Measurements from ENCODE around the gene CLIC4. TPM values are rescaled to one million over a fixed set of nuclear protein-coding genes. Genes with fewer than 3 reads are reported as not detected.

Gene CLIC4
- total and polyA plus RNA-seq, 2 of the 8 experiments (the other 6 are each of a cell fraction or from before 2014, with no cell fraction given), result 77.5 to 293 TPM

DNA sequence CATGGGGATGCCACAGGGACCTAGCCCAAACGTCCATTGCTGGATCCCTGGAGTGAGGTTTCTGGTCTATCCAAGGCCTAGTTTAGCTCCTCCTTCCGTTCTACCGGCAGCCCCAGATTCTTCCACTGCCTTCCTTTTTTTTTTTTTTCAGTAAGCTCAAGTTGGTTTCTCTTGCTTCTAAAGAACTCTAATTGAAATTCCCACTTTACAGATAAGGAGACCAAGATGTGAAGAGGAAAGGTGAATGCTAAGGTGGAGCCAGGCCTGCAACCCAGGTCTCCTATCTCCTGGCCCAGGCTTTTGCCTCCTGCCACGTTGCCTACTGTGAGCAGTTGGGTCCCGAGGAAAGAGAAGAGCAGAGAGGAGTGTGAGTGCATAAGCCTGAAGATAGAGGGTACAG lies 31.5 kb upstream of the CLIC4 start:
- no peak overlapping the region for H4K5ac ChIP-seq (ENCODE audit: insufficient read length, low read depth, low read length)
- H2BK5ac ChIP-seq (ENCODE audit: low read depth, low read length), result no peak overlapping the region
- H4K91ac ChIP-seq (replicated peaks; ENCODE audit: insufficient read length, low read length), result no peak overlapping the region
- CTCF ChIA-PET (ENCODE audit: partially characterized antibody), result interaction anchor here (0.6 to 1.5 kb wide), 5 partner anchors 11 to 222 kb away, joined by 3 to 9 read pairs (median 5); no protein-coding TSS in a partner anchor
- no peaks in the 10 kb centered on the region for H3K36me3 ChIP-seq (ENCODE audit: control insufficient read depth in 2 of 4, insufficient read depth in 4 of 4, low read length in 3 of 4)
- DNase-seq (ENCODE audit: low read depth in 1 of 2, low spot score in 2 of 2) (no peak), FAIRE-seq (no peak)
- no peak overlapping the region for H2AFZ ChIP-seq (ENCODE audit: low read length)
- H2BK12ac ChIP-seq (ENCODE audit: low read depth, low read length), result no peak overlapping the region
- H3K79me1 ChIP-seq (ENCODE audit: low read depth, low read length), result no peaks in the 10 kb centered on the region
- H2BK20ac ChIP-seq (ENCODE audit: low read length), result no peak overlapping the region
- no peak overlapping the region for H2AK5ac ChIP-seq (ENCODE audit: low read depth, low read length)
- H4K8ac ChIP-seq (ENCODE audit: extremely low read depth, insufficient read depth, low read length), result no peak overlapping the region
- H3K56ac ChIP-seq (replicated peaks; ENCODE audit: insufficient read length, low read depth, low read length), result no peak overlapping the region
- no peaks in the 10 kb centered on the region for H4K20me1 ChIP-seq (replicated peaks in 1 of 2; ENCODE audit: control insufficient read depth in 1 of 2, insufficient read depth in 2 of 2, low read length in 2 of 2)
- POLR2A ChIA-PET (ENCODE audit: partially characterized antibody), result interaction anchor here (0.6 kb wide), 3 partner anchors 8 to 51 kb away, joined by 3 to 4 read pairs (median 3); no protein-coding TSS in a partner anchor
- H3K4me1 ChIP-seq (replicated peaks in 1 of 4; ENCODE audit: control insufficient read depth in 3 of 4, insufficient read depth in 4 of 4, low read length in 3 of 4), result no peaks in the 10 kb centered on the region
- H3K9me3 ChIP-seq (ENCODE audit: insufficient read depth in 2 of 2, low read depth in 1 of 2, low read length in 1 of 2), result no peaks in the 10 kb centered on the region
- no peaks in the 10 kb centered on the region for H3K27me3 ChIP-seq (replicated peaks in 1 of 4; ENCODE audit: control insufficient read depth in 3 of 4, extremely low read depth in 1 of 4, insufficient read depth in 3 of 4, low read length in 3 of 4)
- no peak overlapping the region for H2BK120ac ChIP-seq (replicated peaks; ENCODE audit: low read depth, low read length)
- H3K4me3 ChIP-seq (ENCODE audit: extremely low read depth in 1 of 4, insufficient read depth in 2 of 4, low read depth in 3 of 4, low read length in 4 of 4), result no peak overlapping the region
- no peak overlapping the region for H2BK15ac ChIP-seq (ENCODE audit: low read length)
- no peak overlapping the region for H3K23ac ChIP-seq (ENCODE audit: insufficient read length)
- WGBS, 2 experiments (ENCODE audit: extremely low coverage in 1 of 2, insufficient coverage in 1 of 2, insufficient read length in 1 of 2, insufficient replicate concordance in 2 of 2, low coverage in 1 of 2, low lambda C conversion rate in 2 of 2, missing lambda C conversion rate in 1 of 2), result 76% methylated on average over 5 of the region's 5 CpGs; no CpG with 5 or more reads in 1 of the 2 experiments
- no peaks in the 10 kb centered on the region for H3K79me2 ChIP-seq (ENCODE audit: control insufficient read depth in 1 of 2, insufficient read depth in 2 of 2, low read length in 2 of 2)
- H3K23me2 ChIP-seq (ENCODE audit: low read depth, low read length), result no peaks in the 10 kb centered on the region
- no peak overlapping the region for H3K18ac ChIP-seq (ENCODE audit: extremely low read depth, low read length)
- H3K9ac ChIP-seq (replicated peaks in 1 of 4; ENCODE audit: extremely low read depth in 1 of 4, low read depth in 3 of 4, low read length in 3 of 4), result no peak overlapping the region
- H3K4ac ChIP-seq (replicated peaks; ENCODE audit: insufficient read length, low read depth, low read length), result no peak overlapping the region
- H3K4me2 ChIP-seq (ENCODE audit: insufficient read depth in 1 of 2, low read depth in 2 of 2, low read length in 2 of 2), result no peak overlapping the region
- no peak overlapping the region for H3K27ac ChIP-seq (ENCODE audit: low read depth, low read length)
- H3K14ac ChIP-seq (ENCODE audit: insufficient read length), result no peak overlapping the region
